ENCODE measurements around the gene PCOLCE2.

DNA sequence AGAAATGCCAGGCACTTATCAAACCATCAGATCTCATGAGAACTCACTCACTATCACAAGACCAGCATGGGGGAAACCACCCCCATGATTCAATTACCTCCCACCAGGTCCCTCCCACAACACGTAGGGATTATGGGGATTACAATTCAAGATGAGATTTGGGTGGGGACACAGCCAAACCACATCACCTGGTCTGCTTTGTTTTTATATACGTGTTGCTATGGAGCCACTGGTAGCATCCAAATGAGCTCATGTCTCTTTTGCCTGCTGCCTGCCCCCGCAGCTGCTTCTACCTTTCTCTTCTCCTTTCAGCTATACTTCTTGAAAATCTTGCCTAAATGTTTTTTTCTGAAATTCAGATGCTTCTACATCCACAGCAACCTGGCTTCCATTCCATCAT, 26.8 kb upstream of the PCOLCE2 start:
- TF ChIP-seq L3MBTL2 (conservative IDR thresholded peaks at IDR 0.05) (no peak), BHLHE40 (IDR thresholded peaks at IDR 0.05; ENCODE audit: borderline replicate concordance) (no peak), ZNF384 (IDR thresholded peaks at IDR 0.05) (no peak), SP1 (IDR thresholded peaks at IDR 0.05) (no peak), FOXK2 (IDR thresholded peaks at IDR 0.05) (no peak), FOXA1 (IDR thresholded peaks at IDR 0.05) (no peak), TARDBP (IDR thresholded peaks at IDR 0.05) (no peak), HDGF (IDR thresholded peaks at IDR 0.05; ENCODE audit: borderline replicate concordance) (no peak), ELF4 (IDR thresholded peaks at IDR 0.05) (no peak), CTBP1 (IDR thresholded peaks at IDR 0.05; ENCODE audit: borderline replicate concordance) (no peak), NFRKB (IDR thresholded peaks at IDR 0.05) (no peak), SUZ12 (IDR thresholded peaks at IDR 0.05) (no peak), LEF1 (IDR thresholded peaks at IDR 0.05; ENCODE audit: borderline replicate concordance) (no peak), FOXM1 (IDR thresholded peaks at IDR 0.05; ENCODE audit: borderline replicate concordance) (no peak)

Measured in HEK293T (cell line).